Measurements from ENCODE around the gene POLRMT.
A peak's percentile ranks its signal among the peaks of the same experiment; 100 is the strongest.

Gene POLRMT

DNA sequence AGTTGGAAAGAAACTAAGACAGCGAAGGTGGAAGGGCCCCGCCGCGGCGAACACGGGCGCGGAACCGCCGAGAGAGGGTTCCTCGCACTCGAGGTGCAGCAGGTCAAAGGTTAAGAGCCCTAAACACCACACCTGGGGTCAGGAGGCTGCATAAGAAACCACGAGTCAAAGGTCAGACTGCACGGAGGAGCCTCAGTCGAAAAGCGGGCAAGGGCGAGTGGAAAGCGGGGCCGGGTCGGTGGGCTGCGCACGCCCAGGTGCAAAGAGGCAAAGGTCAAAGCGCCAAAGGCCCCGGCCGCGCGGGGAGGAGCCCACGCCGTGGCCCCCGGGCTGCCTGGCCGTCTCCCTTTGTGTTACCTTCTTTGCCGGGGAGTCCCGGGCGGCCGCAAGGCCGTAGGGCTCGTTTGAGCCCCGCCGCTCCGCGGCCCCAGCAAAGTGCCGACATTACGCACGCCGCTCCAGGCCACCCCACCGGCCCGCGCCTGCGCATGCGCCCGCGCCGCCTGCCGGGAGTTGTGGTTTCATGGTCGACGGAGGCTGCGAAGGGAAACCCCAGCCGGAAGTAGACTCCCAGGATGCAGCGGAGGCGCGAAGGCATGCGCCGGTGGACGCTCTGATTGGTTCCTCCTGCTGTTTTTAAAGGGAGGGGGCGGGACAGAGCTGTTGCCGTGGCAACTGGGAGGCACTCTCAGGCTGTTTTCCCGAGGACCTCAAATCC lies at the start of gene POLRMT:
TSS of gene POLRMT (minus strand) at position 470 of the 718 bp plus-strand sequence. CDS start at position 445, 25 bp downstream.
- Mint-ChIP-seq H3K27ac (peak within 1 kb of the TSS; percentile 98), H3K4me3 (peak within 1 kb of the TSS; percentile 96)

DNA sequence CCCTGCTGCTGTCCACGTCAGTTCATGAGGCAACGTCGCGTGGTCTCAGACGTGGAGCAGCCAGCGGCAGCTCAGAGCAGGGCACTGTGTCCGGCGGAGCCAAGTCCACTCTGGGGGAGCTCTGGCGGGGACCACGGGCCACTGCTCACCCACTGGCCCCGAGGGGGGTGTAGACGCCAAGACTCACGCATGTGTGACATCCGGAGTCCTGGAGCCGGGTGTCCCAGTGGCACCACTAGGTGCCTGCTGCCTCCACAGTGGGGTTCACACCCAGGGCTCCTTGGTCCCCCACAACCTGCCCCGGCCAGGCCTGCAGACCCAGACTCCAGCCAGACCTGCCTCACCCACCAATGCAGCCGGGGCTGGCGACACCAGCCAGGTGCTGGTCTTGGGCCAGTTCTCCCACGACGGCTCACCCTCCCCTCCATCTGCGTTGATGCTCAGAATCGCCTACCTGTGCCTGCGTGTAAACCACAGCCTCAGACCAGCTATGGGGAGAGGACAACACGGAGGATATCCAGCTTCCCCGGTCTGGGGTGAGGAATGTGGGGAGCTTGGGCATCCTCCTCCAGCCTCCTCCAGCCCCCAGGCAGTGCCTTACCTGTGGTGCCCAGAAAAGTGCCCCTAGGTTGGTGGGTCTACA lies 49.5 kb upstream of the POLRMT start:
- Mint-ChIP-seq H3K27ac (no peak overlapping the region), H3K4me1 (no peaks in the 10 kb centered on the region), H3K27me3 (no peaks in the 10 kb centered on the region), H3K36me3 (no peaks in the 10 kb centered on the region), H3K4me3 (no peak overlapping the region), H3K9me3 (no peaks in the 10 kb centered on the region)

More for the DNA sequence above, at the start of gene POLRMT:
- H3K4me1 Mint-ChIP-seq, result peaks cover 36% of the 10 kb centered on the region
- peaks cover 7% of the 10 kb centered on the region for H3K36me3 Mint-ChIP-seq
- no peaks in the 10 kb centered on the region for H3K27me3 Mint-ChIP-seq
- no peaks in the 10 kb centered on the region for H3K9me3 Mint-ChIP-seq

DNA sequence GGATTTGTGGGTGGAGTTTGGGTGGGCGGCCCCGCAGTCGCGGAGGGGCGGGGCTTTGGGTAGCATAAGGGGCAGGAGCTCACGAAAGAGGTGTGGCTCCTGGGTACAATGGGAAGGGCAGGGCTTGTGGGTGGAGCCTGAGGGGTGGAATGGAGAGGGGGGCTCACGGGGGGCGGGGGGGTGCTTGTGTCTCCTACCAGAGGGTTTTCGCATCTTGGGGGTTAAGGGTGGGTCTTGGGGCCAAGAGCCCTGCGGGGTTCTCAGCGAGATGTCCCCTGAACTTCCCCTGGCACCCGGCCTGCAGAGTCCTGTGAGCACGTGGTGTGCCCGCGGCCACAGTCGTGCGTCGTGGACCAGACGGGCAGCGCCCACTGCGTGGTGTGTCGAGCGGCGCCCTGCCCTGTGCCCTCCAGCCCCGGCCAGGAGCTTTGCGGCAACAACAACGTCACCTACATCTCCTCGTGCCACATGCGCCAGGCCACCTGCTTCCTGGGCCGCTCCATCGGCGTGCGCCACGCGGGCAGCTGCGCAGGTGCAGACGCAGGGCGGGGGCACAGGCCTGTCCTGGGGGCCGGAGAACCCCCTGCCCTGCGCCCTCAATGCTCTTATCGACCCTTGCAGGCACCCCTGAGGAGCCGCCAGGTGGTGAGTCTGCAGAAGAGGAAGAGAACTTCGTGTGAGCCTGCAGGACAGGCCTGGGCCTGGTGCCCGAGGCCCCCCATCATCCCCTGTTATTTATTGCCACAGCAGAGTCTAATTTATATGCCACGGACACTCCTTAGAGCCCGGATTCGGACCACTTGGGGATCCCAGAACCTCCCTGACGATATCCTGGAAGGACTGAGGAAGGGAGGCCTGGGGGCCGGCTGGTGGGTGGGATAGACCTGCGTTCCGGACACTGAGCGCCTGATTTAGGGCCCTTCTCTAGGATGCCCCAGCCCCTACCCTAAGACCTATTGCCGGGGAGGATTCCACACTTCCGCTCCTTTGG lies 48.0 kb upstream of the POLRMT start:
- peak overlapping the region; percentile 100 for H3K27ac Mint-ChIP-seq
- no peaks in the 10 kb centered on the region for H3K27me3 Mint-ChIP-seq
- H3K4me3 Mint-ChIP-seq, result peak overlapping the region; percentile 93
- no peaks in the 10 kb centered on the region for H3K36me3 Mint-ChIP-seq
- H3K9me3 Mint-ChIP-seq, result no peaks in the 10 kb centered on the region
- H3K4me1 Mint-ChIP-seq, result no peaks in the 10 kb centered on the region

DNA sequence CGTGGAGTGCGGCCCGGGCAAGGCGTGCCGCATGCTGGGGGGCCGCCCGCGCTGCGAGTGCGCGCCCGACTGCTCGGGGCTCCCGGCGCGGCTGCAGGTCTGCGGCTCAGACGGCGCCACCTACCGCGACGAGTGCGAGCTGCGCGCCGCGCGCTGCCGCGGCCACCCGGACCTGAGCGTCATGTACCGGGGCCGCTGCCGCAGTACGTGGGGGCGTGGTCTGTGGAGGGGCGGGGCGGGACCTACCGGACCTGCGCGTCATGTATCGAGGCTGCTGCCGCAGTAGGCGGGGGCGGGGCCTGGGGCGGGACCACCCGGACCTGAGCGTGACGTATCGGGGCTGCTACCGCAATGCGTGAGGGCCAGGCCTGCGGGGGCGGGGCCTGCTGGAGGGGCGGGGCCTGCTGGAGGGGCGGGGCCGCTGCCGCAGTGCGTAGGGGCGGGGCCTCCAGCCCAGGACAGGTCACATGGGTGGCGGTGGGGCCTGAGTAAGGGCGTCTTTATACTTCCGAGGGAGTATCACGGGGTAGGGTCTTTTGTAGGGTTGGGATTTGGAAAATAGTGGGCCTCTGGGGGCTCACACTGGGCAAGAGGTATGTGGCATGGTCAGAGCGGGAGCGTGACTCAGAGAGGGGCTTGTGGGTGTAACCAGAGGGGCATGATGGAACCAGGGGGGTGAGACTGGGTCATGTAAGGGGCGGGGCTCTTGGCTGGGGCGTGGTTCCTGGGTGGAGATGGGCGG lies 47.1 kb upstream of the POLRMT start:
- no peaks in the 10 kb centered on the region for H3K36me3 Mint-ChIP-seq
- H3K27me3 Mint-ChIP-seq, result peaks cover under 1% of the 10 kb centered on the region
- H3K9me3 Mint-ChIP-seq, result no peaks in the 10 kb centered on the region
- H3K4me3 Mint-ChIP-seq, result peak overlapping the region; percentile 93
- H3K27ac Mint-ChIP-seq, result peak overlapping the region; percentile 100
- H3K4me1 Mint-ChIP-seq, result no peaks in the 10 kb centered on the region

DNA sequence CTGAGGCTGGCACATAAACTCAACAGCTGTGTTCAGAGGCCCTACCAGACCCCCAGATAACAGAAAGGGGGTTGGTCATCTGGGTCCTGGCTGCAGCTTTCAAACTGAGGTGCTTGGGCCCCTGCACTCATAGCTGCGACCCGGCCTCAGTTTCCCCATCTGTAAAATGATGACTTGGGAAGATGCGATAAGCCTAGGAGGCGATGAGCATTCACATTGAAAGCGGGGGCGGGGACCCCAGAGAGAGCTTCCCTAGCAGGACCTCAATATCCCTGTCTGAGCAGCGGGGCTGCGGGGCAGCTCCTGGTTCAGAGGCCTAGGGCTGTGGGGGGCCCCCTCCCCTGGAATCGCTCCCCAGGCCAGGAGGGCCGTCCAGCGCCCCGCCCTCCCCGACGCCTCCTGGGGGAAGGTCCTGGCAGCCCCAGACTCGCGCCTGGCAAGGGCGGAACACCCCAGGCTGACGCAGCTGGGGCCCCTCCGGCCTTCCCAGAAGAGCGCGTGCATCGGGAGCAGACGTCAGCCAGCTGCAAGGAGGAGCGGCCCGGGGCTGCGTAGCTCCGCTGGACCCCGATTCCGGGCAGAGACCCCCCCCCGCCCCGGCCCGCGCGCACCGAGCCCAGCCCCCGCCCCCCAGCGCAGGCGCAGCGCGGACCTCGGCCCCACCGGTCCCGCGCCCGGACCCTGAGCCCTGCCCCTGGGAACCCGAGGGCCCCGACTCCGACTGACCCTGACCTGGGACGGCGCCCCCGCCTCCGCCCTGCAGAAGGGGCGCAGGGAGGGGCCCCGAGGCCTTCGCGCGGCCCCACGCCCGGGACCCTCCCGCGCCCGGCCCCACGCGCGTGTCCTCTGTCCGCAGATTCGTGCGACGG lies 46.3 kb upstream of the POLRMT start:
- no peaks in the 10 kb centered on the region for H3K36me3 Mint-ChIP-seq
- H3K4me3 Mint-ChIP-seq, result peak overlapping the region; percentile 93
- no peak overlapping the region for H3K27ac Mint-ChIP-seq
- peaks cover 5% of the 10 kb centered on the region for H3K27me3 Mint-ChIP-seq
- no peaks in the 10 kb centered on the region for H3K9me3 Mint-ChIP-seq
- H3K4me1 Mint-ChIP-seq, result peaks cover 4% of the 10 kb centered on the region

DNA sequence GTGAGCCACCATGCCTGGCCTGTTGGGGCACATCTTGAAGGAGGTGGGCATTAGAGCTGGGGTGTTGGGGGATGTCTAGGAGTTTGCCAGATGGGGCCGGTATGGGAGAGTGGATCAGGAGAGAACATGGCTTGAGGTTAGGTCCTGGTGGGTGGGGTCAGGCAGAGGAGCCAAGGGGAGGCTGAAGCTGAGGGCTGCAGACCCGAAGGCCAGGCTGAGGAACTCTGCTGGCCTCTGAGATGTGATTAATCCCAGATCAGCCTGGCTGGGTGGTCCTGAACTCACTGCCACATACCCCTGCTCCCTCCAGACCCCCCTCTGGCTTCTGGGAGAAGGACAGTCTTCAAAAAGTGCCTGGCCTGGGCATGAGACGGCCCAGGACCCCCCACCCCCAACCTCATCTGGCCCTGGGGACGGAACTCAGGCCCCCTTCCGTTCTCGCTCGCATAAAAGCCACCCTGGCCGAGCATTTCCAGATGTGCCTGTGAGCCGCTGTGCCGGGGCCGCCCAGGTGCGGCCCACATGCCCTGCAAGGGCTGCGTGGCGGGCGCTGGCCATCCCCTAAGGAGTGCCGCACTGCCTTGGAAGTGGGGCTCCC lies 45.6 kb upstream of the POLRMT start:
- Mint-ChIP-seq H3K27ac (no peak overlapping the region), H3K36me3 (no peaks in the 10 kb centered on the region), H3K4me1 (peaks cover 4% of the 10 kb centered on the region), H3K4me3 (peak overlapping the region; percentile 71), H3K27me3 (peaks cover 5% of the 10 kb centered on the region), H3K9me3 (no peaks in the 10 kb centered on the region)

DNA sequence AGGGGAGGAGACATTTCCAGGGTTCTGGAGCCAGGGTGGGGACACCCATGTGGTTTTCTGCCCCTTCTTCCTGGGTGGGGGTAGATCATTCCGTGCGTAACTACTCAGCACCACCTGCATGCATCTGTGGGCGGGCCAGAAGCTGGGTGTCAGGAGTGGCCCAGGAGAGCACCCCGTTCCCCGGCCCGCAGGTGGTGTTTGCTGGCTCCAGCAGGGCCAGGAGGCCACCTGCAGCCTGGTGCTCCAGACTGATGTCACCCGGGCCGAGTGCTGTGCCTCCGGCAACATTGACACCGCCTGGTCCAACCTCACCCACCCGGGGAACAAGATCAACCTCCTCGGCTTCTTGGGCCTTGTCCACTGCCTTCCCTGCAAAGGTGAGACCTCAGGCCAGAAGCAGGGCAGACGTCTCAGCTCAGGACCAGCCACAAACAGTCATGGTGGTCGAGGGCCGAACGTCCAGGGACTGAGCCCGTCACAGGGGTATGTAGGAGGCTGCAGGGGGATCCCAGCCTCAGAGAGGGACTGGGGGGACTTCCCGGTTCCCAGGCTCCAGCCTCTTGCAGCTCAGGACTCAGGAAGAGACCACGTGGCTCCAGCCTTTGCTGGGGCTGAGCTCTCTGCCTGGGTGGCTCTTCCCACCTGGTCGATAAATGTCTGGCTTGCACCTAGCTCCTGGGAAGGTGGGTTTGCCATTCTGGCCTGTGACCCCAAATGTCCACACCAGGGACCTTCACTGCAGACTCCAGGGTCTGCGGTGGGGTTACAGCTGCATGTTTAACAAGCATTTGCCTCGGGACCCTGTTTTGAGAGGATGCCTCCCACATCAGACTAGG lies 44.5 kb upstream of the POLRMT start:
- Mint-ChIP-seq H3K27me3 (peaks cover 6% of the 10 kb centered on the region), H3K27ac (no peak overlapping the region), H3K4me1 (peaks cover 4% of the 10 kb centered on the region), H3K4me3 (peak overlapping the region; percentile 42), H3K9me3 (no peaks in the 10 kb centered on the region), H3K36me3 (no peaks in the 10 kb centered on the region)

DNA sequence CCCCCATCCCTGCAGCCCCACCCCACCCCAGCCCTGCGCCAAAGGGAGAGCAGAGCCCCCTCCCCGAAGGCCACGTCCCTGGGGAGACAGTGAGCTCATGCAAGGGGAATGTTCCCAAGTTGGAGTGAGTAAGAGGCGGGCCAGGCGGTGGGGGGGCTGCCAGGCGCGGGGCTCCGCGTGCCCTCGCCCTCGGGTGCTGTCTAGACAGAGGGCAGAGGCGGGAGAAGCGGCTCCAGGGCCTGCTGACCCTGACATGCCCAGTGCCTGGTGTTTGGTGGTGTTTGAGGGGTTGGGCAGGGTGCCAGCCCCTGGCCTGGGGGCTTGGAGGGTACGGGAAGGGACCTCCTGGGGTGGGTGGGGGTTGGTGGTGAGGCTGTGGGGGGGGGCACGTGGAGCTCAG lies 43.9 kb upstream of the POLRMT start:
- Mint-ChIP-seq H3K36me3 (no peaks in the 10 kb centered on the region), H3K27me3 (peaks cover 6% of the 10 kb centered on the region), H3K4me1 (peaks cover 4% of the 10 kb centered on the region), H3K4me3 (no peak overlapping the region), H3K27ac (no peak overlapping the region), H3K9me3 (no peaks in the 10 kb centered on the region)

DNA sequence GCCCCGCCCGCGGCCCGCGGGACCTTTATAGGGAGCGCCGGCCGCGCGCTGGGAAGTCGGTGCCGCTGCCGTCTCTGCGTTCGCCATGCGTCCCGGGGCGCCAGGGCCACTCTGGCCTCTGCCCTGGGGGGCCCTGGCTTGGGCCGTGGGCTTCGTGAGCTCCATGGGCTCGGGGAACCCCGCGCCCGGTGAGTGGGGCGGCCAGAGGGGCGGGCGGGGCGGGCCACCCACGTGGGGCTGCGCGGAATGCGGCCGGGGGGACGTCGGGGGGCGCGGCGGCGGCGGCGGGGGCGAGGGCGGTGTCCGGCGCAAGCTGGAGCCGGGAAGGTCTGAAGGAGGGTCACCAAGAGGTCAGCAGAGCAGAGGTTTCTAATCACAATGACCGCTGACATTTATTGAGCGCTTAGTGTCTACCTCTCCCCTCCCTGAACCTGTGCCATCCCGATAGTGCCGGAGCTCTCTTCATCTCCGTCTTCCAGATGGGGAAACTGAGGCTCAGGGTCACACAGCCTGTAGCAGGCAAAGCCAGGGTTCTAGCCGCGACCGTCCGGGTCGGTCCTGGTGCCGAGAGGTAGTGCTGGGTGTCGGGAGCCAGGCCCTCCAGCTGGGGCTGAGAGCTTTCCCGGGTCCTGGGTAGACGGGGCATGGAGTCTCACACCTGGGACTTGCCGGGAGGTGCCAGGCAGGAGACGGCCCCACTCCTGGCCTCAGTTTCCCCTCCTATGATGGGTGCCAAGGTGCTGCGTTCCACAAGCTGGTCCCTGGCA lies 43.2 kb upstream of the POLRMT start, which contains the start of gene FSTL3:
TSS of gene FSTL3 (plus strand) at position 54 of the 767 bp plus-strand sequence. CDS start at position 86, 32 bp downstream.
- H3K4me1 Mint-ChIP-seq, result peaks cover 4% of the 10 kb centered on the region
- H3K36me3 Mint-ChIP-seq, result no peaks in the 10 kb centered on the region
- H3K9me3 Mint-ChIP-seq, result no peaks in the 10 kb centered on the region
- peaks cover 6% of the 10 kb centered on the region for H3K27me3 Mint-ChIP-seq
- no peak within 1 kb of the TSS for H3K4me3 Mint-ChIP-seq
- H3K27ac Mint-ChIP-seq, result no peak within 1 kb of the TSS

DNA sequence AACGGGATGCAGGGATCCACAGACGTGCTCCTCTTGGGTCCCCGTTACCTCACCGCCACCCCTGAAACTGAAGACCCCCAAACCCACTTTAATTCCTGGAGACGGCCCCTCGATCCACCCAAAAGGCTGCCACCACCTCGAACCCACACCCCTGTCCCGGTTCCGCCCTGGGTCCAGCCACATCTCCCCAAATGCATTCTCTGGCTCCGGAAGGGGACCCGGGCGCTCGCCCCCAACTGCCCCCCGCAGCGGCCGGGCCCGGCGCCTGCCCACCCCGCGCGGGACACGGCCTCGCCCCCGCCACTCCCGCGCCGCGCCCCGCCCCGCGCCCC lies 42.6 kb upstream of the POLRMT start:
- no peaks in the 10 kb centered on the region for H3K36me3 Mint-ChIP-seq
- H3K9me3 Mint-ChIP-seq, result no peaks in the 10 kb centered on the region
- peaks cover 6% of the 10 kb centered on the region for H3K27me3 Mint-ChIP-seq
- H3K27ac Mint-ChIP-seq, result no peak overlapping the region
- no peak overlapping the region for H3K4me3 Mint-ChIP-seq
- H3K4me1 Mint-ChIP-seq, result peaks cover 4% of the 10 kb centered on the region

DNA sequence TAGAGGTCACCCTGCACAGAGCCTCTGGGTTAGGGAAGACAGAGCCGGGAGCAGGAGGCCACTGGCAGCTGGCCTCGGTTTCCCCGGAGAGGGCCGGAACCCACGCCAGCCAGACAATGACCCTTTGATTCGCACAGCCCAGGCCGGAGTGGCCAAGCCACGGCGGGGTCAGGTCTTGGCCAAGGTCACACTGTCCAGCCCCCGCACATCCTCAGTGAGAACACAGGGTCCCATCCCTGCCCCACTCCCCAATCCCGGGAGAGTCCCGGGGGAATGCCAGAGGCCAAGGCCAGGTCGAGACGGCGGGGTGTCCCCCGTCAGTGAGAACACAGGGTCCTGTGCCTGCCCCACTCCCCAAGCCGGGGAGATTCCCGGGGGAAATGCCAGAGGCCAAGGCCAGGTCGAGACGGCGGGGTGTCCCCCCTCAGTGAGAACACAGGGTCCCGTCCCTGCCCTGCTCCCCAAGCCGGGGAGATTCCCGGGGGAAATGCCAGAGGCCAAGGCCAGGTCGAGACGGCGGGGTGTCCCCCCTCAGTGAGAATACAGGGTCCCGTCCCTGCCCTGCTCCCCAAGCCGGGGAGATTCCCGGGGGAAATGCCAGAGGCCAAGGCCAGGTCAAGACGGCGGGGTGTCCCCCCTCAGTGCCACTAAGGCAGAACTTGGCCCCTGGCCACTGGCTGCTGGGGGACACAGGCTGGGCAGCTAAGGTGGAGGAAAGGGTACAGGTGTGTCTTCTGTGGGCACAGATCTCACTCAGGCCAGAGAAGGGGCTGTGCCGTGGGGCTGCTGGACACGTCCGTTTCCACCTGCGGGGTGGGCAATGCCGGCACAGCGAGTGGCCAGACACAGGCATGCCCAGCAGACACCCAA lies 41.2 kb upstream of the POLRMT start:
- H3K4me1 Mint-ChIP-seq, result peaks cover 4% of the 10 kb centered on the region
- no peak overlapping the region for H3K4me3 Mint-ChIP-seq
- H3K27ac Mint-ChIP-seq, result no peak overlapping the region
- H3K27me3 Mint-ChIP-seq, result peaks cover 6% of the 10 kb centered on the region
- H3K36me3 Mint-ChIP-seq, result no peaks in the 10 kb centered on the region
- H3K9me3 Mint-ChIP-seq, result no peaks in the 10 kb centered on the region

DNA sequence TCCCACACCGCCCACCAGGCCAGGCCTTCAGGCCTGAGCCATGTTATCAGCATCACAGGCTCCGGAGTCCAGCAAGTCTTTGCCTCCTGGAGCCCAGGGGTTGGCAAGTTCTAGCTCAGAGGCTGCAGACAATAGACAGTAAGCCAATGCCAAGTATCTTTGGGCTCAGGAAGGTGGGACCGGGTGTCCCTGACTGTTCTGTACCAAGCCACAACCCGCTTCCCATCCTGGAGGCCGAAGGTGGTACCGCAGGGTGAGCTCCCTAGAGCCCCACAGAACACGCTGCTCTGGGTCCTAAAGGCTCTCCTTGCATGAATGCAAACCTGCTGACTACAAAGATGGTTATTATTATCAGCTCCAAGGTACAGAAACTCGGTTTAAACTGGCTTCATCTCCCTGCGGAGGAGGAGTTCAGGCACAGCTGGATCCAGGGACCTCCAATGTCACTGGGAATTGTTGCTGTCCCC lies 37.3 kb upstream of the POLRMT start:
- Mint-ChIP-seq H3K27ac (no peak overlapping the region), H3K36me3 (no peaks in the 10 kb centered on the region), H3K4me3 (no peak overlapping the region), H3K9me3 (no peaks in the 10 kb centered on the region), H3K4me1 (peaks cover 4% of the 10 kb centered on the region), H3K27me3 (peaks cover 9% of the 10 kb centered on the region)

Data from activated naive CD4-positive, alpha-beta T cell treated with anti-CD3 and anti-CD28 coated beads, Interleukin-2, amount 50 U/mL, for 24 hours (primary cell).